Measurements from ENCODE around the gene CEP57L1.

GRCh38 chr6:109050012-109050411, 45.3 kb upstream of the CEP57L1 start:
- TF ChIP-seq CTCF (conservative IDR thresholded peaks at IDR 0.05; ENCODE audit: low read depth in 2 of 2): no peak
- no peak for TF ChIP-seq NANOG (IDR thresholded peaks at IDR 0.05; ENCODE audit: borderline replicate concordance)
- TF ChIP-seq POLR2AphosphoS5 (IDR thresholded peaks at IDR 0.05; ENCODE audit: low read depth): no peak
- no peak for TF ChIP-seq JUNB (IDR thresholded peaks at IDR 0.05; ENCODE audit: unreplicated experiment)
- no peak for TF ChIP-seq EZH2phosphoT487 (IDR thresholded peaks at IDR 0.05; ENCODE audit: unreplicated experiment)
- no peak for TF ChIP-seq REST (IDR thresholded peaks at IDR 0.05; ENCODE audit: unreplicated experiment)
- no peak for TF ChIP-seq CREB1 (CRISPR knock-in tag; IDR thresholded peaks at IDR 0.05; ENCODE audit: low read depth)
- TF ChIP-seq EZH2 (IDR thresholded peaks at IDR 0.05; ENCODE audit: low read depth, unreplicated experiment): no peak
- TF ChIP-seq ZNF462 (CRISPR knock-in tag; IDR thresholded peaks at IDR 0.05): no peak
- TF ChIP-seq ETS1 (IDR thresholded peaks at IDR 0.05): no peak
- no peak for TF ChIP-seq STAT1 (IDR thresholded peaks at IDR 0.05; ENCODE audit: unreplicated experiment)
- no peak for TF ChIP-seq ZNF331 (CRISPR knock-in tag; IDR thresholded peaks at IDR 0.05; ENCODE audit: low read depth)

Measured in GM23338 (cell line).